Measurements from ENCODE around the gene SLC6A1. TPM values are rescaled to one million over a fixed set of nuclear protein-coding genes. Genes with fewer than 3 reads are reported as not detected.
"Not testable (repeated sequence)": the region's sequence is repeated elsewhere in the genome, so short reads cannot be mapped to it uniquely, and the experiment has no call there.

Gene SLC6A1
- polyA plus RNA-seq, 2 of the 4 experiments (the other 2 are of a cell fraction): not detected

- ATAC-seq; DNase-seq (ENCODE audit: low read depth in 1 of 2, low spot score in 1 of 2); POLR2A ChIA-PET; H3K27ac ChIP-seq; H3K4me2 ChIP-seq; FAIRE-seq; H3K4me1 ChIP-seq; H3K9me3 ChIP-seq; H3K4me3 ChIP-seq: not testable (repeated sequence)
- CTCF ChIA-PET: interaction anchor here (1.0 to 5.2 kb wide), 4 partner anchors 12 to 317 kb away, joined by 3 to 43 read pairs (median 4); no protein-coding TSS in a partner anchor
- TF ChIP-seq MAFK (IDR thresholded peaks at IDR 0.05; ENCODE audit: partially characterized antibody): peak; percentile 72
- WGBS (ENCODE audit: missing lambda C conversion rate): 62% methylated on average over 2 of the region's 2 CpGs
These were observed 82.6 kb downstream of the SLC6A1 start for GRCh38 chr3:11075122-11075521.

- FAIRE-seq (no peak), ATAC-seq (no peak), DNase-seq (ENCODE audit: low read depth in 1 of 2, low spot score in 1 of 2) (no peak)
- Histone ChIP-seq H3K27ac (no peak overlapping the region), H3K4me3 (no peak overlapping the region), H3K4me1 (peaks cover 9% of the 10 kb centered on the region), H3K9me3 (no peaks in the 10 kb centered on the region), H3K4me2 (no peak overlapping the region)
- WGBS (ENCODE audit: missing lambda C conversion rate): 52% methylated on average over 6 of the region's 6 CpGs
- ChIA-PET POLR2A (no interaction called here), CTCF (interaction anchor here (0.6 to 5.2 kb wide), 5 partner anchors 16 to 318 kb away, joined by 3 to 43 read pairs (median 9); no protein-coding TSS in a partner anchor)
- TF ChIP-seq NR3C1 (IDR thresholded peaks at IDR 0.05) (no peak), RCOR1 (IDR thresholded peaks at IDR 0.05; ENCODE audit: low read depth, low read length) (no peak), ELK1 (IDR thresholded peaks at IDR 0.05; ENCODE audit: low read depth, low read length) (no peak), EHMT2 (IDR thresholded peaks at IDR 0.05; ENCODE audit: low read depth) (no peak), ESRRA (IDR thresholded peaks at IDR 0.05; ENCODE audit: borderline replicate concordance, low read length) (no peak), CEBPB (IDR thresholded peaks at IDR 0.05) (no peak), RFX5 (IDR thresholded peaks at IDR 0.05) (no peak), MAX (IDR thresholded peaks at IDR 0.05) (no peak), CHD2 (IDR thresholded peaks at IDR 0.05; ENCODE audit: low read length, partially characterized antibody) (no peak), TFCP2L1 (CRISPR knock-in tag; IDR thresholded peaks at IDR 0.05) (no peak)
These were observed 84.2 kb downstream of the SLC6A1 start for GRCh38 chr3:11076711-11077110.

GRCh38 chr3:11077466-11077865, 84.9 kb downstream of the SLC6A1 start:
- no peak overlapping the region for H3K27ac ChIP-seq
- H3K4me2 ChIP-seq: no peak overlapping the region
- peak in 1 of 2 experiments; percentile 74; a peak in 2 of 6 replicates for ATAC-seq
- H3K4me3 ChIP-seq: no peak overlapping the region
- peak in 1 of 2 experiments; percentile 32 for DNase-seq (ENCODE audit: low read depth in 1 of 2, low spot score in 1 of 2)
- FAIRE-seq: no peak
- ChIA-PET POLR2A (no interaction called here), CTCF (interaction anchor here (0.6 to 2.5 kb wide), 4 partner anchors 17 to 257 kb away, joined by 3 to 13 read pairs (median 6); no protein-coding TSS in a partner anchor)
- no peak for TF ChIP-seq PHF8 (IDR thresholded peaks at IDR 0.05; ENCODE audit: borderline replicate concordance, low read depth)
- H3K9me3 ChIP-seq: no peaks in the 10 kb centered on the region
- 64% methylated on average over 2 of the region's 2 CpGs for WGBS (ENCODE audit: missing lambda C conversion rate)
- H3K4me1 ChIP-seq: peaks cover 9% of the 10 kb centered on the region

GRCh38 chr3:11078826-11079515, 86.4 kb downstream of the SLC6A1 start:
- no peak overlapping the region for H3K4me2 ChIP-seq
- TF ChIP-seq KDM5A (IDR thresholded peaks at IDR 0.05) (no peak), PBX3 (IDR thresholded peaks at IDR 0.05) (no peak), REST (IDR thresholded peaks at IDR 0.05) (no peak), HOXA7 (CRISPR knock-in tag; IDR thresholded peaks at IDR 0.05) (no peak), MAFK (IDR thresholded peaks at IDR 0.05; ENCODE audit: partially characterized antibody) (no peak), EHF (CRISPR knock-in tag; IDR thresholded peaks at IDR 0.05) (no peak), CTCF (IDR thresholded peaks at IDR 0.05) (no peak)
- no peak for FAIRE-seq
- no peak for ATAC-seq
- no peaks in the 10 kb centered on the region for H3K9me3 ChIP-seq
- no peak for DNase-seq (ENCODE audit: low read depth in 1 of 2, low spot score in 1 of 2)
- CTCF ChIA-PET: interaction anchor here (1.4 to 2.5 kb wide), 3 partner anchors 19 to 256 kb away, joined by 3 to 13 read pairs (median 9); no protein-coding TSS in a partner anchor
- POLR2A ChIA-PET: no interaction called here
- no peak overlapping the region for H3K27ac ChIP-seq
- 80% methylated on average over 5 of the region's 5 CpGs for WGBS (ENCODE audit: missing lambda C conversion rate)
- peaks cover 9% of the 10 kb centered on the region for H3K4me1 ChIP-seq
- no peak overlapping the region for H3K4me3 ChIP-seq

All from A549 (cell line).